MM.1S (cell line): ENCODE results near the gene EIF2S2.

ENCODE experiments used
- DNase-seq: peaks from one replicate; pipeline ENCODE4 v3.0.0-alpha.2; 2015
- H2AFZ ChIP-seq: fragments of 300-600 bp; sonication (generic); 2 replicates; pipeline ENCODE4 v1.6.0; 2016; ENCODE audit warnings: antibody characterized with exemption, low read length
- H3F3A ChIP-seq: fragments of 300-600 bp; sonication (generic); 2 replicates; pipeline ENCODE4 v1.6.1; 2016; ENCODE audit warnings: mild to moderate bottlenecking, antibody characterized with exemption, low read length, moderate library complexity, mixed read lengths; ENCODE audit not compliant: insufficient read depth
- H3K27ac ChIP-seq: fragments of 300-600 bp; sonication (generic); 2 replicates; pipeline ENCODE4 v1.5.1; 2016; ENCODE audit warnings: mild to moderate bottlenecking, low read length
- H3K27me3 ChIP-seq: fragments of 300-600 bp; sonication (generic); replicated peaks from 2 replicates; pipeline ENCODE4 v1.6.0; 2016; ENCODE audit warnings: low read length; ENCODE audit not compliant: insufficient read depth
- H3K36me3 ChIP-seq: fragments of 300-600 bp; sonication (generic); replicated peaks from 2 replicates; pipeline ENCODE4 v1.6.1; 2016; ENCODE audit warnings: mild to moderate bottlenecking, low read length, mixed read lengths; ENCODE audit not compliant: insufficient read depth
- H3K4me1 ChIP-seq: fragments of 300-600 bp; sonication (generic); 2 replicates; pipeline ENCODE4 v1.6.1; 2016; ENCODE audit warnings: low read length, mixed read lengths
- H3K4me2 ChIP-seq: fragments of 300-600 bp; sonication (generic); 2 replicates; pipeline ENCODE4 v1.6.0; 2016; ENCODE audit warnings: low read depth, low read length
- H3K4me3 ChIP-seq: fragments of 300-600 bp; sonication (generic); 2 replicates; pipeline ENCODE4 v1.5.1; 2016; ENCODE audit warnings: low read length, mixed read lengths
- H3K79me2 ChIP-seq: fragments of 300-600 bp; sonication (generic); 2 replicates; pipeline ENCODE4 v1.6.1; 2016; ENCODE audit warnings: mixed run types, low read length, mixed read lengths
- H3K9ac ChIP-seq: fragments of 300-600 bp; sonication (generic); 2 replicates; pipeline ENCODE4 v1.6.1; 2016; ENCODE audit warnings: low read length, mixed read lengths
- H3K9me2 ChIP-seq: fragments of 300-600 bp; sonication (generic); replicated peaks from 2 replicates; pipeline ENCODE4 v1.6.1; 2016; ENCODE audit warnings: mild to moderate bottlenecking, low read length, mixed read lengths; ENCODE audit not compliant: insufficient read depth
- H3K9me3 ChIP-seq: fragments of 300-600 bp; sonication (generic); replicated peaks from 2 replicates; pipeline ENCODE4 v1.6.1; 2016; ENCODE audit warnings: mild to moderate bottlenecking, low read length, mixed read lengths; ENCODE audit not compliant: insufficient read depth
- H4K20me1 ChIP-seq: fragments of 300-600 bp; sonication (generic); 2 replicates; pipeline ENCODE4 v1.6.1; 2016; ENCODE audit warnings: mild to moderate bottlenecking, low read length, moderate library complexity, mixed read lengths; ENCODE audit not compliant: insufficient read depth
- EZH2 ChIP-seq: fragments of 300-600 bp; sonication (generic); optimal IDR thresholded peaks from 2 replicates; pipeline ENCODE3; 2017; ENCODE audit warnings: low read depth, mild to moderate bottlenecking, antibody characterized with exemption, low read length, mixed read lengths
- EZH2phosphoT487 ChIP-seq: fragments of 300-600 bp; sonication (generic); IDR thresholded peaks from 2 replicates; pipeline ENCODE4 v1.6.1; 2018; ENCODE audit warnings: antibody characterized with exemption, low read length
- TF ChIP-seq, protein P1 (sequence below): fragments of 300-600 bp; sonication (generic); IDR thresholded peaks from 2 replicates; pipeline ENCODE4 v1.5.1; 2016; ENCODE audit warnings: antibody characterized with exemption, low read length, mixed read lengths

The EIF2S2 gene

GRCh38 chr20:34089655-34090345 is 22.2 kb downstream of the EIF2S2 start:
- Histone ChIP-seq H4K20me1 (peaks cover 11% of the 10 kb centered on the region; the same call in 1 of the 2 replicates), H3K27ac (no peak overlapping the region), H3K9me3 (no peaks in the 10 kb centered on the region), H3K79me2 (peaks cover 84% of the 10 kb centered on the region), H3F3A (peaks cover 70% of the 10 kb centered on the region), H3K4me3 (no peak overlapping the region), H3K4me1 (0 out of 2 replicates have a peak, but pooled peaks cover 6% of the 10 kb centered on the region), H3K9me2 (no peaks in the 10 kb centered on the region), H2AFZ (no peak overlapping the region), H3K27me3 (no peaks in the 10 kb centered on the region), H3K9ac (no peak overlapping the region), H3K4me2 (no peak overlapping the region), H3K36me3 (peaks cover 27% of the 10 kb centered on the region)
- TF ChIP-seq EZH2 = no peak
- TF ChIP-seq, protein P1, sequence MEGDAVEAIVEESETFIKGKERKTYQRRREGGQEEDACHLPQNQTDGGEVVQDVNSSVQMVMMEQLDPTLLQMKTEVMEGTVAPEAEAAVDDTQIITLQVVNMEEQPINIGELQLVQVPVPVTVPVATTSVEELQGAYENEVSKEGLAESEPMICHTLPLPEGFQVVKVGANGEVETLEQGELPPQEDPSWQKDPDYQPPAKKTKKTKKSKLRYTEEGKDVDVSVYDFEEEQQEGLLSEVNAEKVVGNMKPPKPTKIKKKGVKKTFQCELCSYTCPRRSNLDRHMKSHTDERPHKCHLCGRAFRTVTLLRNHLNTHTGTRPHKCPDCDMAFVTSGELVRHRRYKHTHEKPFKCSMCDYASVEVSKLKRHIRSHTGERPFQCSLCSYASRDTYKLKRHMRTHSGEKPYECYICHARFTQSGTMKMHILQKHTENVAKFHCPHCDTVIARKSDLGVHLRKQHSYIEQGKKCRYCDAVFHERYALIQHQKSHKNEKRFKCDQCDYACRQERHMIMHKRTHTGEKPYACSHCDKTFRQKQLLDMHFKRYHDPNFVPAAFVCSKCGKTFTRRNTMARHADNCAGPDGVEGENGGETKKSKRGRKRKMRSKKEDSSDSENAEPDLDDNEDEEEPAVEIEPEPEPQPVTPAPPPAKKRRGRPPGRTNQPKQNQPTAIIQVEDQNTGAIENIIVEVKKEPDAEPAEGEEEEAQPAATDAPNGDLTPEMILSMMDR = no peak
- TF ChIP-seq EZH2phosphoT487 = no peak
- no peak for DNase-seq

DNA sequence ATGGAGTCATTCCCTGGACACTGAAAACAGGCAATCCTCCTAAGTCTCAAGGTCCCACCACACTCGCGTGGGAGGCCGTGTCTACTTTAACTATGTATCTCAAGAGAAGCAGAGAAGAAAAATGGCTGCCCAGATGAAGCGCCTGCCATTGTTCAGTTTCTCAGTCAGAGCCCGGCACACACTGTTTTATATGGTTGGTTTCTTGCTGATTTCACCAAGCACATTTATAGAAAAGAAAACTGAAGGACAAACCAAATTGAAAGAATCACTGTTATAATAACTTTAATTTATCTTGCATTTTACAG is 22.9 kb downstream of the EIF2S2 start:
- Histone ChIP-seq H3K4me1 (0 out of 2 replicates have a peak, but pooled peaks cover 6% of the 10 kb centered on the region), H3F3A (peaks cover 69% of the 10 kb centered on the region), H3K36me3 (peaks cover 26% of the 10 kb centered on the region), H3K4me3 (no peak overlapping the region), H3K27ac (no peak overlapping the region), H3K27me3 (no peaks in the 10 kb centered on the region), H3K9ac (no peak overlapping the region), H2AFZ (no peak overlapping the region), H3K9me3 (no peaks in the 10 kb centered on the region), H3K9me2 (no peaks in the 10 kb centered on the region), H3K79me2 (peaks cover 84% of the 10 kb centered on the region), H3K4me2 (no peak overlapping the region), H4K20me1 (peaks cover 11% of the 10 kb centered on the region; the same call in 1 of the 2 replicates)
- TF ChIP-seq, protein P1 = no peak
- TF ChIP-seq EZH2 = no peak
- TF ChIP-seq EZH2phosphoT487 = no peak
- DNase-seq = no peak

DNA sequence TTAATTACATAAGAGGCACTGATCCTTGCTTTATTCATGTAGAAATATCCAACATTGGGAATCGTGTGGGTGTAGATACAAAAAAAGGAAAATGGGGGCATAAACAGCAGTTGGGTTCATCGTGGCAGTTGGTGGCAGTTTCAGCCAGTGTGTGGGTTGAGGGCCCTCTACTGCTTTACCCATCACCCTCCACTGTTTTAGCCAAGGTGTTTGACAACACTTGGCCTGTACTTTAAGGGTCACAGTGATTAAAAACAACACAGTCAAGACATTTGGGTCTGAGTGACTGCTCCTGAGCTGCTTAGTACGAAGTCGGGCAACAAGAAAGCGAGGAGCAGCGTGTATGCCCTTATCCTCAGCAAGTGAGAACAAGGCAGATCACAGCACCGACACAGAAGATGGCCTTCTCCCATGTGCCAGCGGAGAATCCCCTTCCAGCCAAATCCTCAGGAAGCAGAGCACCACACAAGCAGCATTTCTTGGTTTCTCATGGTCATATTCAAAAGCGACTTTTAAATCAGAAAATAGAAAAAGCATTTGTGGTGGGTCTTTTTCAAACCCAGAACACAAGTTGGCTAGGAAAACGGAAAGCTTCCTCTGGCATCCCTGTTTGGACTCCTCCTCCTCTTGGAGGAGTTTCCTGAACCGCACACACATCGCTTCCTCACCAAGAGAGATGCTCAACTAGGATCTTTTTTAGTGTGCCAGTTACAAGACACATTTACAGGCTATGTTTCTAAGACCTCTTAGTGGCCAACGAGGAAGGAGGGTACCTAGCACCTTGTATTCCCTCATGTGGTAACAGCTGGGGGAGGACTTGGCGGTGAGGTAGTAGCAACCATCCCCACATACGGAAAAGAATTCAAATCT is 23.5 kb downstream of the EIF2S2 start:
- Histone ChIP-seq H3K36me3 (peaks cover 23% of the 10 kb centered on the region), H3F3A (peaks cover 69% of the 10 kb centered on the region), H3K4me3 (no peak overlapping the region), H4K20me1 (peaks cover 11% of the 10 kb centered on the region; the same call in 1 of the 2 replicates), H3K27me3 (no peaks in the 10 kb centered on the region), H2AFZ (no peak overlapping the region), H3K9me2 (no peaks in the 10 kb centered on the region), H3K27ac (no peak overlapping the region), H3K4me1 (0 out of 2 replicates have a peak, but pooled peaks cover 7% of the 10 kb centered on the region), H3K9me3 (no peaks in the 10 kb centered on the region), H3K79me2 (peaks cover 83% of the 10 kb centered on the region), H3K9ac (no peak overlapping the region), H3K4me2 (no peak overlapping the region)
- no peak for DNase-seq
- TF ChIP-seq EZH2 = no peak
- TF ChIP-seq, protein P1 = no peak
- TF ChIP-seq EZH2phosphoT487 = no peak
